H1 (cell line): ENCODE results near the gene ASCL2. TPM values are rescaled to one million over a fixed set of nuclear protein-coding genes. Genes with fewer than 3 reads are reported as not detected.

Source experiments
- CTCF ChIA-PET: fragments of 300-600 bp; sonication (Branson Sonifier 250); formaldehyde crosslinking; loops from one replicate; lab custom pipeline; 2021; ENCODE audit not compliant: partially characterized antibody; lab: Charles Lee
- POLR2A ChIA-PET: fragments of 300-600 bp; sonication (Branson Sonifier 250); formaldehyde crosslinking; loops from one replicate; lab custom pipeline; 2021; ENCODE audit warnings: inconsistent platforms; ENCODE audit not compliant: partially characterized antibody; lab: Charles Lee
- DNase-seq, 2 experiments: peaks; one replicate each; pipeline versions ENCODE4 v3.0.0 to v3.0.0-alpha.2; 2010 to 2022; ENCODE audit warnings: low spot score in 2 of 2, low read depth in 1 of 2, mixed read lengths in 1 of 2
- FAIRE-seq: peaks from 2 replicates; lab custom pipeline; 2011; peaks lifted over from hg19 to GRCh38; lab: Jason Lieb, UNC
- H2AFZ ChIP-seq: 2 replicates; pipeline ENCODE4 v1.8.1; 2012; ENCODE audit warnings: low read length, inconsistent platforms
- H2AK5ac ChIP-seq: 2 replicates; pipeline ENCODE4 v1.6.1; 2013; ENCODE audit warnings: low read depth, low read length
- H2BK120ac ChIP-seq: replicated peaks from 2 replicates; pipeline ENCODE3; 2013; ENCODE audit warnings: low read depth, low read length, inconsistent platforms
- H2BK12ac ChIP-seq: 2 replicates; pipeline ENCODE4 v1.6.1; 2013; ENCODE audit warnings: low read depth, low read length
- H2BK15ac ChIP-seq: 2 replicates; pipeline ENCODE4 v1.6.1; 2013; ENCODE audit warnings: low read length
- H2BK20ac ChIP-seq: 2 replicates; pipeline ENCODE4 v1.6.1; 2013; ENCODE audit warnings: low read length
- H2BK5ac ChIP-seq: 2 replicates; pipeline ENCODE4 v1.6.1; 2013; ENCODE audit warnings: low read depth, low read length
- H3K14ac ChIP-seq: 2 replicates; pipeline ENCODE4 v1.6.1; 2013; ENCODE audit warnings: inconsistent platforms; ENCODE audit not compliant: insufficient read length
- H3K18ac ChIP-seq: 2 replicates; pipeline ENCODE4 v1.6.1; 2013; ENCODE audit warnings: low read length; ENCODE audit errors: extremely low read depth
- H3K23ac ChIP-seq: 2 replicates; pipeline ENCODE4 v1.6.1; 2013; ENCODE audit warnings: inconsistent platforms; ENCODE audit not compliant: insufficient read length
- H3K23me2 ChIP-seq: 2 replicates; pipeline ENCODE4 v1.6.1; 2013; ENCODE audit warnings: low read depth, low read length
- H3K27ac ChIP-seq: 2 replicates; pipeline ENCODE4 v1.6.1; 2011; ENCODE audit warnings: low read depth, low read length, inconsistent platforms
- H3K27me3 ChIP-seq, 4 experiments: replicated peaks in 1 of 4; 1 replicate in 1 of 4; 2 replicates in 3 of 4; pipeline versions ENCODE4 v1.6.1 to v1.8.1; 2011 to 2013; ENCODE audit warnings: low read length in 3 of 4, mild to moderate bottlenecking in 3 of 4, inconsistent platforms in 2 of 4, mixed read lengths in 2 of 4, moderate library complexity in 1 of 4; ENCODE audit not compliant: control insufficient read depth in 3 of 4, insufficient read depth in 3 of 4; ENCODE audit errors: extremely low read depth in 1 of 4
- H3K36me3 ChIP-seq, 4 experiments: 2 replicates each; pipeline versions ENCODE4 v1.6.1 to v1.8.1; 2011 to 2013; ENCODE audit warnings: mild to moderate bottlenecking in 4 of 4, low read length in 3 of 4, moderate library complexity in 2 of 4, control low read depth in 1 of 4, inconsistent platforms in 1 of 4; ENCODE audit not compliant: insufficient read depth in 4 of 4, control insufficient read depth in 2 of 4
- H3K4ac ChIP-seq: replicated peaks from 2 replicates; pipeline ENCODE3; 2013; ENCODE audit warnings: low read length, low read depth, mixed read lengths, inconsistent platforms; ENCODE audit not compliant: insufficient read length
- H3K4me1 ChIP-seq, 4 experiments: replicated peaks in 1 of 4; 1 replicate in 1 of 4; 2 replicates in 3 of 4; pipeline versions ENCODE4 v1.6.1 to v1.8.1; 2011 to 2013; ENCODE audit warnings: low read length in 3 of 4, inconsistent platforms in 2 of 4, mixed read lengths in 1 of 4; ENCODE audit not compliant: insufficient read depth in 4 of 4, control insufficient read depth in 3 of 4
- H3K4me2 ChIP-seq, 2 experiments: 2 replicates each; pipeline versions ENCODE4 v1.6.1 to v1.8.1; 2011 to 2013; ENCODE audit warnings: low read depth in 2 of 2, low read length in 2 of 2, control low read depth in 1 of 2, inconsistent platforms in 1 of 2, mild to moderate bottlenecking in 1 of 2; ENCODE audit not compliant: insufficient read depth in 1 of 2
- H3K4me3 ChIP-seq, 4 experiments: fragments of 200-600, 300-600 bp in 1 of 4; sonication (generic), shearing (Covaris generic), sonication (Bioruptor Twin) in 1 of 4; 2 replicates each; pipeline versions ENCODE4 v1.5.1 to v1.8.1; 2011 to 2016; ENCODE audit warnings: low read length in 4 of 4, low read depth in 3 of 4, control low read depth in 2 of 4, inconsistent platforms in 2 of 4, mild to moderate bottlenecking in 2 of 4, mixed read lengths in 1 of 4, moderate library complexity in 1 of 4; ENCODE audit not compliant: insufficient read depth in 2 of 4; ENCODE audit errors: extremely low read depth in 1 of 4
- H3K56ac ChIP-seq: replicated peaks from 2 replicates; pipeline ENCODE3; 2013; ENCODE audit warnings: low read depth, mild to moderate bottlenecking, mixed read lengths, low read length, inconsistent platforms; ENCODE audit not compliant: insufficient read length
- H3K79me1 ChIP-seq: 2 replicates; pipeline ENCODE4 v1.6.1; 2013; ENCODE audit warnings: low read depth, low read length, control low read depth
- H3K79me2 ChIP-seq, 2 experiments: 2 replicates each; pipeline versions ENCODE4 v1.6.1 to v1.8.1; 2012 to 2013; ENCODE audit warnings: low read length in 2 of 2, mild to moderate bottlenecking in 2 of 2, inconsistent platforms in 1 of 2; ENCODE audit not compliant: insufficient read depth in 2 of 2, control insufficient read depth in 1 of 2
- H3K9ac ChIP-seq, 4 experiments: replicated peaks in 1 of 4; 1 replicate in 1 of 4; 2 replicates in 3 of 4; pipeline versions ENCODE4 v1.6.1 to v1.8.1; 2011 to 2013; ENCODE audit warnings: low read depth in 3 of 4, low read length in 3 of 4, control low read depth in 2 of 4, mild to moderate bottlenecking in 2 of 4, moderate library complexity in 2 of 4, inconsistent platforms in 1 of 4; ENCODE audit errors: extremely low read depth in 1 of 4
- H3K9me3 ChIP-seq, 2 experiments: 2 replicates each; pipeline versions ENCODE4 v1.6.1 to v1.8.1; 2012 to 2013; ENCODE audit warnings: mild to moderate bottlenecking in 2 of 2, moderate library complexity in 2 of 2, control low read depth in 1 of 2, inconsistent platforms in 1 of 2, low read depth in 1 of 2, low read length in 1 of 2, mixed read lengths in 1 of 2; ENCODE audit not compliant: insufficient read depth in 2 of 2
- H4K20me1 ChIP-seq, 2 experiments: replicated peaks in 1 of 2; 2 replicates each; pipeline versions ENCODE3 to v1.8.1; 2011 to 2013; ENCODE audit warnings: inconsistent platforms in 2 of 2, low read length in 2 of 2, mild to moderate bottlenecking in 1 of 2; ENCODE audit not compliant: insufficient read depth in 2 of 2, control insufficient read depth in 1 of 2
- H4K5ac ChIP-seq: 2 replicates; pipeline ENCODE4 v1.6.1; 2013; ENCODE audit warnings: low read length, low read depth, mixed read lengths, inconsistent platforms; ENCODE audit not compliant: insufficient read length
- H4K8ac ChIP-seq: 2 replicates; pipeline ENCODE4 v1.8.0; 2013; ENCODE audit warnings: mild to moderate bottlenecking, moderate library complexity, low read length, inconsistent platforms; ENCODE audit not compliant: insufficient read depth; ENCODE audit errors: extremely low read depth
- H4K91ac ChIP-seq: replicated peaks from 2 replicates; pipeline ENCODE3; 2013; ENCODE audit warnings: low read length, mixed read lengths, inconsistent platforms; ENCODE audit not compliant: insufficient read length
- WGBS, 2 experiments: shearing (Covaris generic) in 1 of 2; methylation state at CpG; one replicate each; pipeline versions ENCODE4 v1.1.6 to v1.1.7; 2013 to 2015; ENCODE audit warnings: low lambda C conversion rate in 2 of 2, mixed read lengths in 2 of 2, inconsistent platforms in 1 of 2, low coverage in 1 of 2, missing lambda C conversion rate in 1 of 2; ENCODE audit not compliant: insufficient replicate concordance in 2 of 2, insufficient coverage in 1 of 2, insufficient read length in 1 of 2; ENCODE audit errors: extremely low coverage in 1 of 2, missing lambda C conversion rate in 1 of 2; 5-methylcytosine and 5-hydroxymethylcytosine counted together
- polyA plus RNA-seq, 7 experiments: library from polyadenylated mRNA; depleted of rRNA in 3 of 7; stranded (reverse) in 5 of 7; unstranded in 2 of 7; fragments of >200 nt in 5 of 7; fragments of 200-250 nt in 2 of 7; gene quantifications; 1 replicate in 5 of 7; 2 replicates in 1 of 7; 4 replicates in 1 of 7; pipeline versions ENCODE4 v1.2.1 to v1.2.3, GENCODE V29; 2011 to 2013; ENCODE audit warnings: missing spikeins in 2 of 7, mixed read lengths in 2 of 7
- total RNA-seq: library from RNA; stranded (reverse); fragmentation: NEBNext Ultra II Directional; extraction: Animal tissue kit (Norgen Biotek cat#: 25700); gene quantifications from 2 replicates; pipeline ENCODE4 v1.2.1, GENCODE V29; 2021

The ASCL2 gene
- total and polyA plus RNA-seq, 2 of the 8 experiments (the other 6 are each of a cell fraction or from before 2014, with no cell fraction given), result 0.51 to 0.56 TPM

DNA sequence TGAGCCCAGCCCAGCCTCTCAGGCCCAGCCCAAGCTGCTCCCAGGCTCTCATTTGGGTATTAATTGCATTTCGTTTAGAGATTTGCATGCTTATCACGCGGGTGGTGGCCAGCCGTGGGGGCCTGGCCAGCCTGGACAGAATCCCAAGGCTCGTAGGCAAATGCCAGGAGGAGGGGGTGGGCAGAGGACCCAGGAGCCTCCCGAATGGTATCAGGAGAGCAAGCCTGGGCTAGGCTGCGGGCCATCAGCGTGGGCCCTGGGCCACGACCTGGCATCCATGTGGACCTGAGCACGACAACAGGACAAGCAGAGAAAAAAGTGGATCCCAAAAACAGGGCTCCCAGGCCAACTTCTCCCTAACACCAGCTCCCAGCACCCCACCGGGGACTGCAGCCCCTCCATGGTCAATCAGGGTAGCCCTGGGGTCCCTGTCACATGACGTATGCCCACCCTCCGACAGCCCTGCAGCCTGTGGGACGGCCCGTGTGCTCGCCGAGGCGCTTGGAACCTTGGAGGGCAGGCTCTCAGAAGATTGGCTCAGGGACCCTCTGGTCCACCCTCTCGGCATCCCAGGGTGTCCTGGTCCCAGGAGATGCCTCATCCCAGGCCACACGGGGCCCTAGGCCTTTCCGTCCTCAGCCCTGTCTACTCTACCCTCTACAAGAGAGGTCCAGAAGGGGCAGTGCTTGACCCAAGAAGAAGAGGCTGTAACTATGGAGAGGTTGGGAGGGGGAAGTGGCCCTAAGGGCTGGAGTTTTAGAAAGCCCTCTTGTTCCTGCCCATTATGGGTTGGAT is 8.8 kb downstream of the ASCL2 start:
- Histone ChIP-seq H3K9me3 (no peaks in the 10 kb centered on the region), H2BK15ac (no peak overlapping the region), H3K27me3 (peaks cover 0 to 18% (median 6%) of the 10 kb centered on the region in 4 experiments; a peak in 5 of 7 replicates), H4K5ac (no peak overlapping the region), H3K9ac (no peak overlapping the region), H3K27ac (no peak overlapping the region), H2BK120ac (no peak overlapping the region), H4K20me1 (peaks cover 0 to 1% of the 10 kb centered on the region in 2 experiments), H3K14ac (no peak overlapping the region), H4K8ac (no peak overlapping the region; the same call in 1 of the 2 replicates), H3K4ac (no peak overlapping the region), H2BK20ac (no peak overlapping the region), H3K79me1 (no peaks in the 10 kb centered on the region), H3K36me3 (no peaks in the 10 kb centered on the region), H2AK5ac (no peak overlapping the region), H2AFZ (no peak overlapping the region), H3K23ac (no peak overlapping the region), H3K4me3 (no peak overlapping the region), H3K18ac (no peak overlapping the region), H3K4me1 (no peaks in the 10 kb centered on the region; a peak in 1 of 7 replicates), H3K23me2 (no peaks in the 10 kb centered on the region), H2BK5ac (no peak overlapping the region), H3K79me2 (no peaks in the 10 kb centered on the region), H2BK12ac (no peak overlapping the region), H3K56ac (no peak overlapping the region), H4K91ac (no peak overlapping the region), H3K4me2 (no peak overlapping the region)
- CTCF ChIA-PET, result interaction anchor here (0.6 to 1.3 kb wide), 3 partner anchors 43 to 75 kb away, joined by 3 to 4 read pairs (median 3); no protein-coding TSS in a partner anchor
- POLR2A ChIA-PET, result no interaction called here
- DNase-seq, result no peak
- FAIRE-seq, result no peak
- WGBS, 2 experiments, result 89% methylated on average over 21 of the region's 21 CpGs; no CpG with 5 or more reads in 1 of the 2 experiments
